GM12892 (cell line): Measurements from ENCODE around the gene ACY1.

Experiments
- POLR2A ChIP-seq: IDR thresholded peaks from 2 replicates; pipeline ENCODE4 v1.6.1; 2011; ENCODE audit warnings: low read depth, low read length, control low read depth
- POLR2AphosphoS5 ChIP-seq: IDR thresholded peaks from 2 replicates; pipeline ENCODE4 v1.6.1; 2011; ENCODE audit warnings: low read depth, low read length, control low read depth

DNA sequence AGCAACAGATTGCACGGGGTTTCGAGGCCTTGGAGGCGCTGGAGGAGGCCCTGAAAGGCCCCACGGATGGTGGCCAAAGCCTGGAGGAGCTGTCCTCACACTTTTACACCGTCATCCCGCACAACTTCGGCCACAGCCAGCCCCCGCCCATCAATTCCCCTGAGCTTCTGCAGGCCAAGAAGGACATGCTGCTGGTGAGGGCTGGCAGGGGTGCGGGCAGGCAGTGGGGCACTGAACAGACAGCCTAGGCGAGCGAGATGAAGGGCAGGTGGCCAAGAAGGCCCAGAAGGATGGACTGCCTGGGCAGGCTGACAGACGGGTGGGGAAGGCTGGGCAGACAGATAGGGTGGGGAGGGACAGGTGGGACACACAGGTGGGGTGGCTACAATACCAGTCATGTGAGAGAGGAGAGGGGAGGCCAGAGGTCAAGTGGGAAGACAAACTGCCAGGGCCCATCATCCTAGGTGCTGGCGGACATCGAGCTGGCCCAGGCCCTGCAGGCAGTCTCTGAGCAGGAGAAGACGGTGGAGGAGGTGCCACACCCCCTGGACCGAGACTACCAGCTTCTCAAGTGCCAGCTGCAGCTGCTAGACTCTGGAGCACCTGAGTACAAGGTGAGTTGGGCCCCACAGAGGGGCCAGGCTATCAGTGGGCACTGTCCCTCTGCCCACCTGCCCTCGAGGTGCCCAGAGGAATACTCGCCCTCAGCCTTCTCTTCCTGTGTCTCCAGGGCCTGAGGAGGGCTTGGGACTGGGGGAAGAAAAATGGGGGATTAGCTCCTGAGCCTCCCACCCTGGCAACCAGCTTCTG lies 38.1 kb upstream of the ACY1 start:
- TF ChIP-seq POLR2AphosphoS5 (no peak), POLR2A (no peak)
